SHP77 treated with DMSO at 0.1 percent for 48 hours (cell line): ENCODE measurements around the gene NLRP7.
"Not testable (repeated sequence)": the region's sequence is repeated elsewhere in the genome, so short reads cannot be mapped to it uniquely, and the experiment has no call there.

Experiments used
- DNase-seq: peaks from one replicate; lab custom pipeline; 2025; lab: John Stamatoyannopoulos, UW

The NLRP7 gene

DNA sequence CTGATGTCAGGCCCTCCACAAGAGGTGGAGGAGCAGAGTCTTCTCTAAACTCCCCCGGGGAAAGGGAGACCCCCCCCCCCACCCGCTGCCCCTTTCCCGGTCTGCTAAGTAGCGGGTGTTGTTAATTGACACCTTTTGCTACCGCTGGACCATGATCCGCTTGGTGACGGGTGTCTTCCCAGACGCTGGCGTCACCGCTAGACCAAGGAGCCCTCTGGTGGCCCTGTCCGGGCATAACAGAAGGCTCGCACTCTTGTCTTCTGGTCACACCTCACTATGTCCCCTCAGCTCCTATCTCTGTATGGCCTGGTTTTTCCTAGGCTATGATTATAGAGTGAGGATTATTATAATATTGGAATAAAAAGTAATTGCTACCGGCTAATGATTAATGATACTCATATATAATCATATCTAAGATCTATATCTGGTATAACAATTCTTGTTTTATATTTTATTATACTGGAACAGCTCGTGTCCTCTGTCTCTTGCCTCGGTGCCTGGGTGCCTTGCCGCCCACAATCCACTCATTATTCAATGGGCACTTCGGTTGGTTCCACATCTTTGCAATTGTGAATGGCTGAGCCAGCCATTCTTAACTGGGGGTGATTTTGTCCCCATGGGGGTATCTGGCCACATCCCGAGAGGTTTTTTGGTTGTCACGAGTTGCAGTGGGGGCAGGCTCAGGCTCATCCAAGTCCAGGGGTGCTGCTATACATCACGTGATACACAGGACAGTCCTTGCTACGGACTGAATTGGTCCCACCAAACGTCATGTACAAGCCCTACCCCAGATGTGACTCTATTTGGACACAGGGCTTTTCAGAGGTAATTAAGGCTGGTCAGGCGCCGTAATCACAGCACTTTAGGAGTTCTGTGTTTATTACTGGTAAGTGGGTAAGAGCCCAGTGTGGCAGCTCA, 27.4 kb downstream of the NLRP7 start:
- DNase-seq: not testable (repeated sequence)

DNA sequence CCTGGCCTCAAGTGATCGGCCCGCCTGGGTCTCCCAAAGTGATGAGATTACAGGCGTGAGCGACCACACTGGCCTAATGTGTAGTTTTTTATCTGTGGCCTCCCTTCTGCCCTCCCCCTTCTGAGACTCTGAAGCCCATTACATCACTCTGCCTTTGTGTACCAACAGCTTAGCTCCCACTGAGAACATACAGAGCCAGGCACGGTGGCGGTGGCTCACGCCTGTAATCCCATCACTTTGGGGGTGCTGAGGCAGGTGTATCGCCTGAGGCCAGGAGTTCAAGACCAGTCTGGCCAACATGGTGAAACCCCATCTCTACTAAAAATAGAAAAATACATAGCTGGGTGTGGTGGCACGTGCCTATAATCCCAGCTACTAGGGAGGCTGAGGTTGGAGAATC, 28.8 kb downstream of the NLRP7 start:
- DNase-seq: no peak

DNA sequence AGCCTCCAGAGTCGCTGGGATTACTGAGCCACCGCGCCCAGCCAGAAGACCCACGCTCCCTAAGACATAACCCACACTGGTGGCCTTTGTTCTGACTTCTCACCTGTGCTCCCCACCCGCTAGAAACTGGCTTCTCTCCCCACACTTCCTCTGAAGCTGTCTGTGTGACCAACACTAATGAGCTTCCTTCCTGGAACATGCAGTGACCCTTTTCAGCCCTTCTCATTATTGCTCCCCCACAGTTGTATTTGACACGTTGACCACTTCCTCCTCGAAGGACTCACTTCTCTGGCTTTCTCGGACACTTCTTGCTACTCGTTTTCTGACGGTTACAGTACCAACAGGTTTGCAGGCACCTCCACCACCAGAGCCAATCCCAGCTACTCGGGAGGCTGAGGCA, 30.5 kb downstream of the NLRP7 start:
- DNase-seq: no peak

DNA sequence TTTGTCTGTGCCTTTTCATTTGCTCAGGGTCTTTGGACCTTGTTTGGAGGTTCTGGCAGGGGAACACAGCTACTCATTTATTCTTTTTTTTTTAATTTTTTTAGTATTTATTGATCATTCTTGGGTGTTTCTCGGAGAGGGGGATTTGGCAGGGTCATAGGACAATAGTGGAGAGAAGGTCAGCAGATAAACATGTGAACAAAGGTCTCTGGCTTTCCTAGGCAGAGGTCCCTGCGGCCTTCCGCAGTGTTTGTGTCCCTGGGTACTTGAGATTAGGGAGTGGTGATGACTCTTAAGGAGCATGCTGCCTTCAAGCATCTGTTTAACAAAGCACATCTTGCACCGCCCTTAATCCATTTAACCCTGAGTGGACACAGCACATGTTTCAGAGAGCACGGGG, 39.4 kb downstream of the NLRP7 start:
- DNase-seq: not testable (repeated sequence)

DNA sequence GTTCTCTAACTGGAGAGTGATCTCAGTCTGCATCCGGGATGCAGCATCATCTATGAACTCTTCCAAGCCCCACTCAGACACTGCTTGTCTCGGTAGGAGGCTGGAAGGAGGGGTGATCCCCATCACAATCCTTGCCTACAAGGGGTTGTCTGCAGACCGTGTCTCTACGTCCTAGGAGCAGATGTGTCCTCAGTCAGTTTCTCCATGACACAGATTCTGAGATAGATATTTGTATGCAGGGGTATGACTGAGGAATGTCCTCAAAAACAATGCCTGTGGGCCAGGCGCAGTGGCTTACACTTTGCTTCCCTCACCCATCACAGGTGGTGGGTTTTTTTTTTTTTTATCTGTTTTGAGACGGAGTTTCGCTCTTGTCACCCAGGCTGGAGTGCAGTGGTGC, 40.5 kb downstream of the NLRP7 start:
- no peak for DNase-seq

DNA sequence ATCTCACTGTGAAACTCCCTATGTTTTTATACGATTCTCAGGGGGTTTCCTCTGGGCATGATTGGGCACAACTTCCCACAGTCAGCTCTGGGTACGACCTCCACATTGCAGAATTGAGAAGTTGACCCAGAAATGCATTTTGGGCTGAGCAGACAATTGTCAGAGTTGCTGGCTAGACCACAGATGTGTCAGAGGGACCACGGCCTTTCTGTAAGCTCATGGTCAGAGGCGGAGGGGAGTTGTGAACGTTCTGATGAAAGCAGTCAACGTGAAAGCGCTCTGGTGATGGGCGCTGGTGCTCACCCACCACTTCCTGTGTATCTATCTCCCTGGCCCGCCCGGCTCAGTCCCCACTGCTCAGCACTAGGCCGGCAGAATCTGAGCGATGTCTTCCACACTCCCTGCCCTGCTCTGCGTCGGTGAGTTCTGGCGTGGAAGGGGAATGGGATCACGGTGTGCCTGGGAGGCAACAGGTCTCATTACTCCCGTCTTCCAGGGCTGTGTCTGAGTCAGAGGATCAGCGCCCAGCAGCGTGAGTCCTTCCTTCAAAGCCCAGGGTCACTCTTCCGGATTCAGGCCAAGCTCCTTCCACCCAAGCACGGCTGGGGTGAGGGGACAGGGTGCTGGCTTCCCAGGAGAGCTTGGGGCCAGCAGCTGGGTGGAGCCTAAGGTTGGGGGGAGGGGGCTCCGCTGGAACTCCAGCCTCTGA, 41.4 kb downstream of the NLRP7 start, which contains the start of gene NCR1:
Gene NCR1 (plus strand): TSS at position 346 of the 709 bp plus-strand sequence. CDS start 40 bp downstream, at position 386.
- DNase-seq: no peak

DNA sequence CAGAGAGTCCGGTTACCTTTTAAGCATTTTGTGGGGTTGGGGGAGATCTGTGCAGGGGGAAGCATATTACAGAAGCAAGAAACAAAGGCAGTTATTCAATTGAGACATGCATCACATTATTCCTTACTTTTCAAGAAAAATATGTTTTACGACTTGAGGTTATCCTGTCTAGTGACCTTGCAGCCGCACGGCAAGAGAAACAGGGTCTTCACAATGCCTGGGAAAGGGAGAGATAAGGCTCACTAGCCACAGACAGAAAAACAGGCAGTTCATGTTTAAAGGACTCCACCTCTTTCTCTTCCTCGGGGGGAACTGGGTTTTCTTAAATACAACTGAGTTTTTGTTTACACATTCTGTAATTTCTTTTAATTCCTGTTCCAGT, 41.9 kb downstream of the NLRP7 start:
- DNase-seq: no peak

DNA sequence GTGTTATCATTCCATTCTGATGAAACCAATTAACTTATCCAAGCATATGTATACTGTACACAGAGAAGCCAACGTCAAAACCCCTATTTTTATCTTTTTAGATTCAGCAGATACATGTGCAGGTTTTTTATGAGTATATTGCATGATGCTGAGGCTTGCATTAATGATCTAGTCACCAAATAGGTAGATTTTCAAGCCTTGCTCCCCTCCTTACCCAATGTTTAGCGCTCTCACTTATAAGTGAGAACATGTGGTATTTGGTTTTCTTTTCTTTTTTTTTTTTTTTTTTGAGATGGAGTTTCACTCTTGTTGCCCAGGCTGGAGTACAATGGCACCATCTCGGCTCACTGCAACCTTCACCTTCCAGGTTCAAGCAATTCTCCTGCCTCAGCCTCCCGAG, 43.1 kb downstream of the NLRP7 start:
- DNase-seq: not testable (repeated sequence)

DNA sequence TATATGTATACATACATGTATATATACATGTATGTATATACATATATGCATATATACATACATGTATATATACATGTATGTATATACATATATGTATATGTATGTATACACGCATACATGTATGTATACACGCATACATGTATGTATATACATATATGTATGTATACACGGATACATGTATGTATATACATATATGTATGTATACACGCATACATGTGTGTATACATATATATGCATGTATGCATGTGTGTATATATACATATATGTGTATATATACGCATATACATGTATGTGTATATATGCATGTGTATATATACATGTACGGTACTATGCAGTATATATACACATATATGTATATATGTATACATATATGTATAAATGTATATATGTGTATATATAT, 44.0 kb downstream of the NLRP7 start:
- no peak for DNase-seq

DNA sequence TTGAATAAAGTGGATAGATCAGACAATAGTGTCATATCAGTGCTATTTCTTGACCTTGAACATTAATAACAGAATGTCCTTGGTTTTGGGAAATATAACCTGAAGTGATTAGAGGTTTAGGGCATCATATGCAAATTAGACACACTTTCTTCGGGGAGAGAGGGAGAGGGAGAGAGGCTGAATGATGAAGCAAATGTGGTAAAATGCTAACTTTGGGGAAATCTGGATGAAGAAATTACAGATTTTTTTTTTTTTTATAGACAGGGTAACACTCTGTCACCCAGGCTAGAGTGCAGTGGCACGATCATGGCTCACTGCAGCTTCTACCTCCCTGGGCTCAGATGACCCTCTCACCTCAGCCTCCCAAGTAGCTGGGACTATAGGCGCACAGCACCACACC, 45.3 kb downstream of the NLRP7 start:
- DNase-seq: no peak

DNA sequence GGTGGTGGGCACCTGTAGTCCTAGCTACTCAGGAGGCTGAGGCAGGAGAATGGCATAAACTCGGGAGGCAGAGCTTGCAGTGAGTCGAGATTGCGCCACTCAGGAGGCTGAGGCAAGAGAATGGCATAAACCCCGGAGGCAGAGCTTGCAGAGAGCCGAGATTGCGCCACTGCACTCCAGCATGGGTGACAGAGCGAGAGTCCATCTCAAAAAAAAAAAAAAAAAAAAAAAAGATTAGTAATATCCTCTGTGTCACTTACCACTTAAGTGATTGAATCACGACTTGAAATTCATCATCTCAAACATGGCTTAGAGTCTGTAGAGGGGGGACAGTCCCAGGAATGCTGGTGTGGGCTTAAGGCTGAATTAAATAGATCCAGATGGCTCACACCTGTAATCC, 46.2 kb downstream of the NLRP7 start:
- not testable (repeated sequence) for DNase-seq

DNA sequence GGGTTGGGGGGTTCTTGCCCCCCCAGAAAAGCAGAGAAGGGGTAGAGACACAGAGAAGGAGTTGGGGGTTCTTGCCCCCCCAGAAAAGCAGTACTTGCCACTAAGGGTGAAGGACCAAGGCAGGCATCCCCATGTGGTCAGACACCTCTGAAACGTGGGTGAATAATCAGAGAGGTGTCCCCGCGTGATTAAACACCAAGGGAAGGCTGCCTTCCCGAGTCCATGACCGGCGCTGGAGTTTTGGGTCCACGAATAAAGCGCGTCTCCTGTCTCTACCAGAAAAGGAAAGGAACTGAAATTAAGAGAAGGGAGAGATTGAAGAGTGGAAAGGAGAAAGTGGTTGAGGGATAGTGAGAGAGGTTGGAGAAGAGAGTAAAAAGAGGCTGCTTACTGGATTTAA, 47.7 kb downstream of the NLRP7 start:
- DNase-seq: not testable (repeated sequence)

DNA sequence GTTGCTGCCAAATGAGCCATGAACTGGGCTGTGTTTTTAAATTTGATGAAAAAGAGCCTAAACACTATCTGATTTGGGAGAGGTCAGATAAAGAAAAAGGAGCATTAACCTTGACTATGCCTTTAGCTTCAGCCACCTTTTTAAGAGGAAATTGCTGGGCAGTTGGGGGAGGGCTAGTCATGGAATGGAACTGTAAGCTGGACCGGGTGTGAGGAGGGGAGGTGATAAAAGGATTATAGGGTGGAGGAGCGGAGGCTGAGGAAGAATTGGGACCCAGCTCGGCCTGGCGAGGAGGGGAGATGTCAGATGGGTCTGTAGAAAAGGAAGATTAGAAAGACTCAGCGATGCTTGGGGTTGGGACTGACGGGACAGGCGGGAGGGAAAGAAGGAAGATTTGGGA, 48.6 kb downstream of the NLRP7 start:
- not testable (repeated sequence) for DNase-seq

DNA sequence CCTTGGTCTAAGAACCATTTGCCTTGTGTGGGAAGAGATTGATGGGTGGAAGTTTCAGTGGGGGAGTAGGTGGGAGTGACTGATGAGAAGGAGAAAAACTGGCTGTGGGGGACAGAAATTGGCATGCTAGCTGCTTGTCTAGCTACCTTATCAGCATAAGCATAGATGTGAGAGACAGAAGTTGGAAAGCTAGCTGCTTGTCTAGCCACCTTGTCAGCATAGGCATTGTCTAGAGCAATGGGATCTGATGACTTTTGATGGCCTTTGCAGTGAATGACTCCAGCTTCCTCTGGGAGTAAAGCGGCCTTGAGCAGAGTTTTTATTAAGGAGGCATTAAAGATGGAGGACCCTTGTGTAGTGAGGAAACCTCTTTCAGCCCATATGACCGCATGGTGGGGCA, 51.3 kb downstream of the NLRP7 start:
- DNase-seq: no peak

DNA sequence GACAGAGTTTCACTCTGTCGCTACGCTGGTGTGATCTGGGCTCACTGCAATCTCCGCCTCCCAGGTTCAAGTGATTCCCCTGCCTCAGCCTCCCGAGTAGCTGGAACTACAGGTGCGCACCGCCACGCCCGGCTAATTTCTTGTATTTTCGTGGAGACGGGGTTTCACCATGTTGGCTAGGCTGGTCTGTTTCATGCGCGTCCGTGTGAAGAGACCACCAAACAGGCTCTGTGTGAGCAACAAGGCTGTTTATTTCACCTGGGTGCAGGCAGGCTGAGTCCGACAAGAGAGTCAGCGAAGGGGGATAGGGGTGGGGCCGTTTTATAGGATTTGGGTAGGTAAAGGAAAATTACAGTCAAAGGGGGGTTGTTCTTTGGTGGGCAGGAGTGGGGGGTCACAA, 53.2 kb downstream of the NLRP7 start:
- DNase-seq: not testable (repeated sequence)

DNA sequence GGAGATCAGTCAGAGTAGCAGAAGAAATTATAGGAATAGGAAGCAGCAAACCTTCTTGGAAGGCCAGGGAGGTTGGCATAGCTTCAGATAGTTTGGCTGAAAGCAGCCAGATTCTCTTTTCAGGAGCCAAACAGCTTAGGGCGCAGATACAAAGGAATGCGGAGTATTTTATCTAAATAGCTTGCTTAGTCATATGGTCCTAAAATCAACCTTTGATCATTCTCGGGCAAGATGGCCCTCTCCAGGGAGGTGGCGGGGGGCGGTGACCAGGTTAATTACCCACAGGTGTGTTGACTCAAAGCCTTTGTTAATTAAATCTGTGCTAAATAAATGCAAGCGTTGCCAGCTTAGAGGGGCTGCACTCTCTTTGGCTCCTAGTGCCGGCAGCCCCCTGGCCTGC, 53.9 kb downstream of the NLRP7 start:
- no peak for DNase-seq

DNA sequence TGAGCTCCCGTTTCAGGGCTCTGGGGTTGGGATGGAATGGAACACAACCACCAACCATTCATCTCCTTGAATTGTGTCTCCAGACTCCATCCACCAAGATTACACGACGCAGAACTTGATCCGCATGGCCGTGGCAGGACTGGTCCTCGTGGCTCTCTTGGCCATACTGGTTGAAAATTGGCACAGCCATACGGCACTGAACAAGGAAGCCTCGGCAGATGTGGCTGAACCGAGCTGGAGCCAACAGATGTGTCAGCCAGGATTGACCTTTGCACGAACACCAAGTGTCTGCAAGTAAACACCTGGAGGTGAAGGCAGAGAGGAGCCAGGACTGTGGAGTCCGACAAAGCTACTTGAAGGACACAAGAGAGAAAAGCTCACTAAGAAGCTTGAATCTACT, 57.8 kb downstream of the NLRP7 start:
- no peak for DNase-seq

DNA sequence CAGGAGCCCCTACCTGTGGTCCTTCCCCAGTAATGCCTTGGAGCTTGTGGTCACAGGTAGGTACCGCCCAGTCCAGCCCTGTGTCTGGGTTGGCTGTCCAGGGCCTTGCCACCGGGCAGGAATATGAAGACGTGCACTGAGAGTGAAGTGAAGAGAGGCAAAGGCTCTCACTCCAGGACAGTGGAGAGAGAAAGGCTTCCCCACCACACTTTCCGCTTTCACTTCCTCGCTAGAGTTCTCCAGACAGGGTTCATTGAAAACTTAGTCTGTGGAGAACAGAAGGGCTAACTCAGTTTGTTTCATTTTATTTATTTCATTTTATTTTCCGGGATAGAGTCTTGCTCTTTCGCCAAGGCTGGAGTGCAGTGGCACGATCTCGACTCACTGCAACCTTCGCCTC, 59.1 kb downstream of the NLRP7 start:
- DNase-seq: no peak

DNA sequence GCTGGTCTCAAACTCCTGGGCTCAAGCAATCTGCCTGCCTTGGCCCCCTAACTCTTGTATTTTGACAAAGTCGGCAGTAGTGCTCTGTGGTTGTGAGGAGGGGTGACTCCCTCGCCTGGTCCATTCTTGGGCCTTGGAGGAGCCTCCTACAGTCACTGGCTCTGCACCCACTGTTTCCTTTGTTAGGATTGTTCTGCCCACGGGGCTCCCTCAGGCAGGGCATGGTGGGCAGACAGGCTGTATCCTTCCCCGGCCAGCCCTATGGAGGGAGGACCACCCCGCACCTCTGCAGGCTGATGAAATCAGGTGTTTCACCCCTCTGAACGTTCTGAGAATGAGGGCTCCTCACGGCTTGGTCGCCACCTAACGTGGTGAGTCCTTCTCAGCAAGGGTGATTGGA, 64.1 kb downstream of the NLRP7 start:
- no peak for DNase-seq

DNA sequence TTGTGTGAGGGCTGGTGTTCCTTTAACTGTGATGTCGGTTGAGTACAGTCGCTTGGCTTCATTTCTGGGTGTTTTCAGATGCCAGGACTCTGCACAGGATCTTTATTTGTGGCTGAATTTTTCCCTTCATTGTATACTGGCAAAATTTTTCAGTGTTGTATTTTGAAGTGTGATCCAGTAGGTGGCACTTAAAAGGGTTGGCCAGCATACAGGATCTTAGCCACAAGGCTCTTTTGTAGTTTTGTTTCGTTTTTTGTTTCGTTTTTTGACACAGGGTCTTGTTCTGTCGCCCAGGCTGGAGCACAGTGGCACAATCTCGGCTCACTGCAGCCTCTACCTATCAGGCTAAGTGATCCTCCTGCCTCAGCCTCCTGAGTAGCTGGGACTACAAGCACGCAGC, 64.6 kb downstream of the NLRP7 start:
- DNase-seq: no peak

DNA sequence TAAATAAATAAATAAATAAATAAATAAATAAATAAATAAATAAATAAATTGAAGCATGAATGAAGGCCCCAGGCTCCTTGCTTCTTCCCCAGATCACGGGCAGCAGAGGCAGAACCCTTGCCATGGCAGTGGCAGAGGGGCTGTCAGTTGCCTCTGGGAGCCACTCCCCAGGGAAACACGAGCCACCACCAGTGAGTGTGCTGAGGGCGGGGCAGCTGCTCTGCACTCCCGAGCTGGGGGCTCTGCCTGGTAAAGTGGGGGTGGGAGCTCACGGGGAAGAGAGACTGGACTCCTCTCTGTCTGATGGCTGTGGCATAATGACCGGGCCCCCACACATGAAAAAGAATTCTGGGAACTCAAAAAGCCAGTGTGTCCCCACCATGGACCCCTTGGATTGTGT, 65.4 kb downstream of the NLRP7 start:
- DNase-seq: no peak

DNA sequence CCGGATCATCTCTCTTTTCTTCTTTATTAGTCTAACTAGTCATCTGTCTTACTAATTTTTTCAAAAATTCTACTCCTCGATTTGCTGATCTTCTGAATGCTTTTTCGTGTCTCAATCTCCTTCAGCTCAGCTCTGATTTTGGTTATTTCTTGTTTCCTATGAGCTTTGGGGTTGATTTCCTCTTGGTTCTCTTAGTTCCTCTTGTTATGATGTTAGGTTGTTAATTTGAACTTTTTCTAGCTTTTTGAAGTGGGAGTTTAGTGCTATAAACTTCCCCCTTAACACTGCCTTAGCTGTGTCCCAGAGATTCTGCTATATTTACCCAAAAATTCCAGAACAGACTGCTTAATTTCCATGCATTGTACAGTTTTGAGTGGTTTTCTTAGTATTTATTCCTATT, 69.9 kb downstream of the NLRP7 start:
- no peak for DNase-seq

DNA sequence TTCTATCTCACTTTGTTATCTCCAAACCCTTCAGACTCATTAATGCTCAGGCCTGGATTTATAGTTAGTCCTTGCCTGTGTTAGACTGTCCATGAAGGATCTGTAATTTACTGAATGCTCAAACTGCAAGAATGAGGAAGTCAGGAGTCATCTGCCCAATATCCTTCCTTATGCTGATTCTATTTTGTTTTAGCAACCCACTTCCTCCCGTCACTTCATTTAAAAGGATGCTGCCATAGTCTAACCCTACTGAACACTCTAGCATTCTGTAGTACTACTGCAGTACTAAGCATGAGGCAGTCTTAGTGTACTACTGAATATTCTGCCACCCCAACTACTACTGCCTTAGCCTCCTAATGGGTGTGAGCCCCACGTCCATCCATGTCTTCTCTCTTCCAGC, 71.8 kb downstream of the NLRP7 start:
- no peak for DNase-seq
